PC-3 (cell line): ENCODE results near the gene DOLK.

Experiments used
- CTCF ChIP-seq: fragments of 300-600 bp; sonication (generic); conservative IDR thresholded peaks from 2 replicates; pipeline ENCODE4 v1.5.1; 2017; ENCODE audit warnings: antibody characterized with exemption, low read depth, mild to moderate bottlenecking, low read length
- EZH2 ChIP-seq: fragments of 300-600 bp; sonication (generic); IDR thresholded peaks from one replicate; pipeline ENCODE4 v1.6.1; 2017; ENCODE audit warnings: antibody characterized with exemption, mild to moderate bottlenecking, low read length; ENCODE audit not compliant: unreplicated experiment
- EZH2phosphoT487 ChIP-seq: fragments of 300-600 bp; sonication (generic); IDR thresholded peaks from 2 replicates; pipeline ENCODE4 v1.6.1; 2018; ENCODE audit warnings: mild to moderate bottlenecking, antibody characterized with exemption, low read length, borderline replicate concordance

DNA sequence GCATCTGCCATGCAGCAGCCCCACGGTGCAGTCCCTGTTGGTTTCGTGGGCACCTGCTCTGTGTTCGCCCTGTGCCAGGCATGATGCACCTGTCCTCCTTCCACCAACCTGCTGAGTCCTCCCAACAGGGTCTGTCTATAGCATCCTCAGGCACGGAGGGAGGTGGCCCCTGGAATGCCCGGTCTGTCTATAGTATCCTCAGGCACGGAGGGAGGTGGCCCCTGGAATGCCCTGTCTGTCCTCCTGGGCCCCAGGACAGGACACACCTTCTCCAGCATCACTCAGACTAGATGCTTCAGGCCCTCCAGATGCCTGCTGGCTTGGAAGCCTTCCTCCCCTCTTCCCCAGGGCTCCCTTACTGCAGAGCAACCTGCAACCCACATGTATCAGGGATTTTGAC lies 36.5 kb downstream of the DOLK start:
- TF ChIP-seq EZH2, result no peak
- TF ChIP-seq CTCF, result no peak
- no peak for TF ChIP-seq EZH2phosphoT487
